CD14-positive monocyte (primary cell): Measurements from ENCODE around the gene TMEM240. TPM values are rescaled to one million over a fixed set of nuclear protein-coding genes. Genes with fewer than 3 reads are reported as not detected.
"Not testable (repeated sequence)": the region's sequence is repeated elsewhere in the genome, so short reads cannot be mapped to it uniquely, and the experiment has no call there.

Experiments used
- DNase-seq, 3 donors: peaks; one replicate each; pipeline ENCODE4 v3.0.0-alpha.2; 2011 to 2022
- H2AFZ ChIP-seq: 2 replicates; pipeline ENCODE4 v1.6.0; 2012; ENCODE audit warnings: mild to moderate bottlenecking, low read depth, low read length, inconsistent platforms; ENCODE audit not compliant: insufficient read depth, poor library complexity, severe bottlenecking
- H3K27ac ChIP-seq, 2 donors: 1 replicate in 1 of 2; 2 replicates in 1 of 2; pipeline ENCODE4 v1.5.1; 2012 to 2013; ENCODE audit warnings: low read length in 2 of 2, control low read depth in 1 of 2, inconsistent platforms in 1 of 2, low read depth in 1 of 2, mild to moderate bottlenecking in 1 of 2
- H3K27me3 ChIP-seq, 2 donors: one replicate each; pipeline versions ENCODE4 v1.6.0 to v1.6.1; 2011 to 2013; ENCODE audit warnings: low read length in 2 of 2; ENCODE audit not compliant: control insufficient read depth in 2 of 2, insufficient read depth in 2 of 2
- H3K36me3 ChIP-seq, 2 donors: replicated peaks in 1 of 2; 1 replicate in 1 of 2; 2 replicates in 1 of 2; pipeline versions ENCODE4 v1.5.1 to v1.6.1; 2012 to 2013; ENCODE audit warnings: low read length in 2 of 2, control low read depth in 1 of 2, inconsistent platforms in 1 of 2, mild to moderate bottlenecking in 1 of 2; ENCODE audit not compliant: insufficient read depth in 2 of 2, control insufficient read depth in 1 of 2
- H3K4me1 ChIP-seq, 2 donors: 1 replicate in 1 of 2; 2 replicates in 1 of 2; pipeline versions ENCODE4 v1.5.1 to v1.6.1; 2012 to 2013; ENCODE audit warnings: low read length in 2 of 2, control low read depth in 1 of 2, inconsistent platforms in 1 of 2, mild to moderate bottlenecking in 1 of 2, moderate library complexity in 1 of 2; ENCODE audit not compliant: insufficient read depth in 2 of 2, control insufficient read depth in 1 of 2
- H3K4me2 ChIP-seq: replicated peaks from 2 replicates; pipeline ENCODE3; 2012; ENCODE audit warnings: low read length, moderate library complexity, mild to moderate bottlenecking; ENCODE audit not compliant: poor library complexity, severe bottlenecking; ENCODE audit errors: extremely low read depth
- H3K4me3 ChIP-seq, 3 experiments: fragments of 200-600 bp in 1 of 3; sonication (generic) in 1 of 3; replicated peaks in 1 of 3; 1 replicate in 2 of 3; 2 replicates in 1 of 3; pipeline ENCODE4 v1.5.1; 2011 to 2013; ENCODE audit warnings: low read length in 3 of 3, mild to moderate bottlenecking in 3 of 3, control low read depth in 2 of 3, low read depth in 2 of 3, inconsistent platforms in 1 of 3, moderate library complexity in 1 of 3
- H3K79me2 ChIP-seq: 2 replicates; pipeline ENCODE4 v1.6.0; 2012; ENCODE audit warnings: mild to moderate bottlenecking, control low read depth, inconsistent platforms, low read length, moderate library complexity; ENCODE audit not compliant: insufficient read depth
- H3K9ac ChIP-seq: 2 replicates; pipeline ENCODE4 v1.6.0; 2017; ENCODE audit warnings: low read length, mild to moderate bottlenecking; ENCODE audit not compliant: insufficient read depth, poor library complexity, severe bottlenecking
- H3K9me3 ChIP-seq, 2 donors: replicated peaks in 1 of 2; 1 replicate in 1 of 2; 2 replicates in 1 of 2; pipeline versions ENCODE4 v1.5.1 to v1.6.1; 2012 to 2013; ENCODE audit warnings: low read length in 2 of 2, control low read depth in 1 of 2; ENCODE audit not compliant: control insufficient read depth in 1 of 2, insufficient read depth in 1 of 2
- H4K20me1 ChIP-seq: 2 replicates; pipeline ENCODE4 v1.6.0; 2012; ENCODE audit warnings: mild to moderate bottlenecking, low read length, control low read depth, moderate library complexity; ENCODE audit not compliant: insufficient read depth
- H3K27ac Mint-ChIP-seq, 7 donors: one replicate each; pipeline ENCODE4 v1.8.0; 2020; ENCODE audit warnings: mild to moderate bottlenecking in 7 of 7, mixed read lengths in 7 of 7, moderate library complexity in 6 of 7, inconsistent platforms in 2 of 7
- H3K27me3 Mint-ChIP-seq, 3 donors: one replicate each; pipeline ENCODE4 v1.8.0; 2021 to 2022; ENCODE audit warnings: low read depth in 3 of 3, mild to moderate bottlenecking in 3 of 3, mixed read lengths in 3 of 3, moderate library complexity in 3 of 3, inconsistent platforms in 1 of 3
- H3K36me3 Mint-ChIP-seq, 2 donors: one replicate each; pipeline ENCODE4 v1.8.0; 2020; ENCODE audit warnings: mixed read lengths in 2 of 2, inconsistent platforms in 1 of 2, mild to moderate bottlenecking in 1 of 2
- H3K4me1 Mint-ChIP-seq: one replicate; pipeline ENCODE4 v1.8.0; 2020; ENCODE audit warnings: mild to moderate bottlenecking, mixed read lengths
- H3K4me3 Mint-ChIP-seq, 2 donors: one replicate each; pipeline ENCODE4 v1.8.0; 2020; ENCODE audit warnings: mild to moderate bottlenecking in 2 of 2, mixed read lengths in 2 of 2, moderate library complexity in 1 of 2
- H3K9me3 Mint-ChIP-seq, 7 donors: one replicate each; pipeline ENCODE4 v1.8.0; 2020 to 2022; ENCODE audit warnings: mixed read lengths in 7 of 7, mild to moderate bottlenecking in 6 of 7, moderate library complexity in 6 of 7, inconsistent platforms in 2 of 7
- CTCF ChIP-seq: fragments of 200-600 bp; IDR thresholded peaks from one replicate; pipeline ENCODE4 v1.8.0; 2022; ENCODE audit warnings: antibody characterized with exemption, mild to moderate bottlenecking
- WGBS: methylation state at CpG from one replicate; pipeline ENCODE4 v1.1.5; 2013; ENCODE audit warnings: missing lambda C conversion rate; ENCODE audit not compliant: insufficient coverage; 5-methylcytosine and 5-hydroxymethylcytosine counted together
- intact Hi-C, 2 donors: fragments of 100-400 bp; cut with micrococcal nuclease; formaldehyde crosslinking; loops; one replicate each; pipeline versions ENCODE4 v1.15.0 to v1.15.1; 2023
- polyA plus RNA-seq, 3 donors: library from polyadenylated mRNA; depleted of rRNA in 1 of 3; unstranded in 2 of 3; stranded (reverse) in 1 of 3; fragments of 300-500 nt in 2 of 3; fragments of >200 nt in 1 of 3; fragmentation: Illumina TruSeq in 2 of 3; gene quantifications; 1 replicate in 2 of 3; 2 replicates in 1 of 3; pipeline ENCODE4 v1.2.3, GENCODE V29; 2012 to 2021

TMEM240 gene
- polyA plus RNA-seq, 3 donors: not detected

GRCh38 chr1:1512425-1512824, 28.0 kb downstream of the TMEM240 start:
- H3K27me3 ChIP-seq, H3K36me3 ChIP-seq, DNase-seq, H3K9me3 ChIP-seq, H3K27me3 Mint-ChIP-seq, H3K9me3 Mint-ChIP-seq, H3K9ac ChIP-seq, H3K27ac ChIP-seq, intact Hi-C loops, H3K79me2 ChIP-seq, H4K20me1 ChIP-seq, H2AFZ ChIP-seq, H3K4me2 ChIP-seq: not testable (repeated sequence)
- H3K27ac Mint-ChIP-seq: peak overlapping the region in 1 of 7 donors; percentile 46
- Histone ChIP-seq H3K4me1 (peaks cover 20 to 21% of the 10 kb centered on the region in 2 donors), H3K4me3 (peak overlapping the region; percentile 34 to 85 (median 78))
- H3K4me3 Mint-ChIP-seq: peak overlapping the region; percentile 70 to 73
- H3K36me3 Mint-ChIP-seq: peaks cover 4 to 16% of the 10 kb centered on the region in 2 donors
- 0% methylated on average over 20 of the region's 52 CpGs for WGBS
- H3K4me1 Mint-ChIP-seq: peaks cover 21% of the 10 kb centered on the region

- Histone ChIP-seq H3K4me1 (peaks cover 20 to 21% of the 10 kb centered on the region in 2 donors), H3K79me2 (peaks cover 4% of the 10 kb centered on the region), H4K20me1 (no peaks in the 10 kb centered on the region), H3K36me3 (peaks cover 1 to 2% of the 10 kb centered on the region in 2 donors), H2AFZ (peak within 1 kb of the TSS; percentile 92), H3K4me2 (peak within 1 kb of the TSS; percentile 95), H3K27me3 (no peaks in the 10 kb centered on the region), H3K9me3 (no peaks in the 10 kb centered on the region), H3K27ac (peak within 1 kb of the TSS; percentile 86 to 92), H3K4me3 (peak within 1 kb of the TSS; percentile 78 to 96 (median 85)), H3K9ac (peak within 1 kb of the TSS; percentile 89)
- Mint-ChIP-seq H3K9me3 (peaks cover 0 to 3% (median 0%) of the 10 kb centered on the region in 7 donors), H3K27ac (peak within 1 kb of the TSS; percentile 84 to 94 (median 89)), H3K4me3 (peak within 1 kb of the TSS; percentile 81 to 90), H3K36me3 (peaks cover 4 to 12% of the 10 kb centered on the region in 2 donors), H3K27me3 (no peaks in the 10 kb centered on the region), H3K4me1 (peaks cover 21% of the 10 kb centered on the region)
- no peak for TF ChIP-seq CTCF
- under 1% methylated on average over 95 of the region's 99 CpGs for WGBS
- intact Hi-C loops: no loop called here
- peak; percentile 94 to 97 (median 96) for DNase-seq
These were observed 28.7 kb downstream of the TMEM240 start, which contains the start of gene ATAD3A for GRCh38 chr1:1511533-1512285. Gene ATAD3A, plus strand, starts transcription at chr1:1512162. Its CDS starts 107 bp downstream, at chr1:1512269.
